HTERT RPE-1 (cell line): Measurements from ENCODE around the gene MAEA.

Experiments
- in situ Hi-C: fragments of 300-500 bp; cut with MboI; formaldehyde crosslinking; loops from 4 replicates; pipeline ENCODE4 v1.14.3; 2020; ENCODE audit warnings: low sequenced_read_pairs

Gene MAEA

GRCh38 chr4:1289207-1290164, at the start of gene MAEA:
Gene MAEA (plus strand): TSS chr4:1289891. CDS start chr4:1289914, 23 bp downstream.
- in situ Hi-C loops: no loop called here

- in situ Hi-C loops: no loop called here
Measured at GRCh38 chr4:1239950-1240307, 49.8 kb upstream of the MAEA start.

DNA sequence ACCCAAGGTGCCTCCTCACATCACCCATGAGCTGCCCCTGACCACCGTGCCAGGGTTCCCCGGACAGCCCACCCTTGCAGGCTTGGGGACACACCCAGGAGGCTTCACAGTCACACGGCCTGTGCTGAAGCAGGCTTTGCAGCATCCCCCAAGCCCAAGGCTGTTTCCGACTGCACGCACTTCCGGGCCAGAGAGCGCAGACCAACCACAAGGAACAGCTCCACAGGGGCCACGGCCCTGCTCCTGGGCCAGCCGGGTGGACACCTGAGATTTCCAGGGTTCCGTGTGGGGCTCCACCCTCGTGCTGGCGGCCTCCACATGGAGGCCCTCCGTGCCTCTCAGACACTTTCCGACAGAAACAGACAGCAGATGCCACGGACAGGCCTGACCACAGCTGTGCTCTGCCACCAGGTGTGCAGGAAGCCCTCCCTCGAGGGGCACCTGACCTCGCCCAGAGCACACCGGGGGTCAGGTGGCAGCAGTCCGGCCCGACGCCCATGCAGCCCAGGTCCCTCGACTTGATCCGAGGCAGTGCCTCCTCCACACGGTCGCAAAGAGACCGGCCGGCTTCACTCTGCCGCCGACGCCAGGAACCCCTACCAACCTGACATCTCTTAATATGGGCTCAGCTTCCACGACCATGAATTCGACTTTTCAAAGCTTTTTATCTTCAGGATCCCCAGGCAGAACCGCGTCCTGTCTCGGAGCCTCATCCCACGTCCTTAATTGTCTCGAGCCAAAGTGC, 48.8 kb upstream of the MAEA start:
- in situ Hi-C loops: no loop called here

- in situ Hi-C loops: no loop called here
Measured at GRCh38 chr4:1241466-1241935, 48.2 kb upstream of the MAEA start.

DNA sequence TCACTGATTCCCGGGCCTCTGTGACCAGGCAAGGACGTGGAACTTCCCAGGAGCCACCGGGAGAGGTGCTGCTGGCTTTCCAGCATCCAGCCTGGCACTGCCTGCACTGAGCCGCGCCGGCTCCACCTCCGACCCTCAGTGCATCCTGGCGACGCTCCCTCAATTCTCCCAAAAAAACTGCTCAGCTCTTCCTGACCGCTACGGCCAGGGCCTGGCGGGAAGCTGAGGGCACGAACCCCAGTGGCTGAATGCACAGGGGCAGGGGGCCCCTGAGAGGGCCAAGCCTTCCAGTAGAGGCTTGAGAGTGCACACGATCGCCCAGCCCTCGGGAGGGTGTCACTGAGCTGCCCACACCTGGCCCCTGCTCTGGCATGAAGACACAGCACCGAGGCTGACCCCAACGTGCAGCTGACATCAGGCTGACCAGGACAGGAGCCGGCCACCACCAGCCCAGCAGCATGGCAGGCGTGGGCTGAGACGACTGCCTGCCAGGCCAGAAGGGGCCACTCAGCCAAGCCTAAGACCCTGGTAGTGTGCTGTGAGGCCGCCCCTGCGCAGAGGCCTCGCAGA, 47.7 kb upstream of the MAEA start:
- in situ Hi-C loops: no loop called here

- in situ Hi-C loops: no loop called here
Measured at GRCh38 chr4:1242506-1243450, 46.9 kb upstream of the MAEA start.

DNA sequence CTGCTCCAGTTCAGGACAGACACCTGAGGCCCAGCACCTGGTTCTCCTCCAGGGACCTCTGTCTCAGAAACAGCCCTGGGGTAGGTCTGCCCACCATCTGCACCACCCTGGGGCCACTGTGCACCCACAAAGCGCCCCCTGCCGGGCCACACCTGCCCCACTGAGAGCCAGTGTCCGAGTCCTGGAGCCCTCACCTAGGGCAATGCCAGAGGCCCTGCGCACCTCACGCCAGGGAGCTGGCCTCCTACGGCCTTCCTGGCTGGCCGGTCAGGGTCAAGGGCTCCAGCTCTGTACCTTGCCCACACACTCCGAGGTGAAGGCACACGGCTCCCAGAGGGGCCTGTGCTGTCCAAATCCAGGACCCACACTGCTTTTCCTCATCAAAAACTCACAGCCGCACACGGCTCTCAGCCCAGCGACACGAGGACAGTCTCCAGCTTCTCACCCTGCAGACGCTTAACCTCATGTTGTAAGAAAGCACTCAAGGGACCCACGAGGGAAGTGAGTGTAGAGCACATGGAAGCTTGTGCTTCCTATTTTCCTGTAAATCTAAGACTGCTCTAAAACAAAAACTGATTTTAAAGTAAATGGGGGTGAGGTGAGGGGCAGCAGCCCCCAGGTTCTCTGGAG, 46.1 kb upstream of the MAEA start:
- in situ Hi-C loops: no loop called here

DNA sequence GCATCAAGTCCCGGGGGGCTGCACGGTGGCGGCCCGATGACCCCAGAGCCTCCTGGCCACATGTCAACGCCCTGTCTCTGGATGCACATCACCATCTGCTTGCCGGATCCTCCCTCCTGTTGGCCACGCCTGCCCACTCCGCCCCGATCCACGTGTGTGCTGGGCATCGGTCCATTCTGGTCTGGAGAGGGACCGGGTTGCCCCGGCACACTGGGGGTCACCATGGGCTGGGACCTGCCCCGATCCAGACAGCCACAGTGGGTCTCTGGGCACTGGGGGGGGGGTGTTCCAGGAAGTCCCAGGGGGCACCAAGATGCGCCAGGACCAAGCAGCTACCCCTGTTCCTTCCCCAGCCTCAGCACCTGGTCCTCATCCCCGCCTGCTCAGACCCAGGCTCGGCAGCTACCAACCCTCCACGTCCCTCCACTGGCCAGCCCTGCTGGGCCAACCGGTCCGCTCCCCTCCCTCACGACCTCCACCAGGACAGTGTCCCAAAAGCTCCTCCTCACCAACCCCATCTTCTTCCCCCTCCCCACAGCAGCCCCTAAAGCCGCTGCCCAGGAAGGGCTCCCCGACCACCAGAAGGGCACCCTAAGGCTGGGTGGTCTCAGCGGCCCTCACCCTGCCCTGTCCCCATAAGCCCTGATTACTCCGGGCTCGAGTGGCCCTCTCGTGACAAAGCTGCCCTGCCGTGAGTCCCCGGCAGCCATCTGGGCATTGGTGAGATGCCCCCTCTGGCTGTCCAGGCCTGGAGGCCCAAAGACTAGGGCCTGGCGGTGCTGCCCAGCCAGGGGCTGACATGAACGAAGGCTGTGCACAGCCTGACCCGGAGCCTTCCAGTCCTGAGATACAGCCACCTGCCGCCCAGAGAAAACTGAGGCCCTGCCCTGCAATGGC, 45.4 kb upstream of the MAEA start:
- in situ Hi-C loops: no loop called here

- in situ Hi-C loops: no loop called here
Measured at GRCh38 chr4:1244978-1245471, 44.7 kb upstream of the MAEA start.

DNA sequence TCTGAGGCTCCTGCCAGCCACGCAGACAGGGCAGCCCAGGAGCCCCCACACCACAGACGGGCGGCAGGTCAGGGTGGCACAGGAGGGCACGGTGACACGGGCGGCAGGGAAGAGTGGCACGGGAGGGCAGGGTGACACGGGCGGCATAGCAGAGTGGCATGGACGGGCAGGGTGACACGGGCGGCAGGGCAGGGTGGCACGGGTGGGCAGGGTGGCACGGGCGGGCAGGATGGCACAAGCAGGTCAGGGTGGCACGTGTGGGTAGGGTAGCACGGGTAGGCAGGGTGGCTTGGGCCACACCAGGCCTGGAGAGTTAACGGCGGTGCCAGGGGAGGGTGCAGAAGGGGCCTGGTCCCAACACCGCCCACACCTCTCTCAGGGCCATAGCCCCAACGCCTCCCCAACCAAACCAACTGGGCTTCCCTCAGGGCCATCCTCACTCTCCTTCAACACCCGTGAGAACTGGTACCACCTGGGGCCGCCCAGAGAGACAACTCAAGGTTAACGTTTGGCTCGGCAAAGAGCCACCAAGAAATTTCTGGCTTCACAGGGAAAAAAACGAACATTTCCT, 44.1 kb upstream of the MAEA start:
- in situ Hi-C loops: no loop called here

- in situ Hi-C loops: no loop called here
Measured at GRCh38 chr4:1246111-1246881, 43.4 kb upstream of the MAEA start.

DNA sequence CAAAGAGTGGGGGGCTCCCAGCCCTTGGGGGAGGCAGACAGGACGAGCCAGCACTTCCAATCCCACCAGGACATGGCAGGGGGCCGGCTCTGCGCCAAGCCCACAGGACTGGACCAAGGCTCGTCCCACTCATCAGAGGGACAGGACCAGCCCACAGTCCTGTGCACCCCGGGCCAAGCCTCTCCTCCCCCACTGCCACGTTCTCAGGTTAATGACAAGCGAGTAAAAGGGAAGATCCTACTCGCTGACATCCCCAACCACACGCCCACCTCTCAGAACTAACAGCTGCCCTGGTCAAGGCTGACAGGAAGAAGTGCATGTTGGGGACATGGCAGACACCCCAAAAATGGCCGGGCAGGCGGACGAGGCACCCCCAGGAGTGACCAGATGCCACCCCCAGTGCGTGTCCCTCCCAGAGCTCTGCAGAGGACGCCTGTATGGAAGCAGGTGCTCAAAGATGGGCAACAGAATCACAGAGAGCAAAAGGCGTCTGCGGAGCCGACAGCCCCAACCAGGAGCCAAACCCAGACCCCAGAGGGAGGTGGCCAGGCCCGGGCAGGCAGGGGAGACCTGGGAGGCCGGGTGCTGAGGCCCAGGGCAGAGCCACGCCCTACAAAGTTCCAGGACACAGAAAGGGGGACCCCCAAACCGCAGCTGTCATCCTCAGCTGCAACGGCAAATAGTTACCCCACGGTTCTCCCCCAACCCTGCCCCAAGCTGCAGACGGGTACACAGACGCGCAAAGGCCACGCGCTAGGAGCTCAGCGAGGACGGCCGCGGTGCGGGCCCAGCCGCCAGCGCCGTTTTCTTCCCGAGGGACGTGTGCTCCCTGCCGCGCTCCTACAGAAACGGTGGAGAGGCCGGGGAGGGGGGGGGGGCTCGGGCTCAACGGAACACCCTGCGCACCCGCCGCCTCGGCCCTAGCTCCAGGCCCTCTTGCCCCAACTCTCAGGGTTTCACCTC, 42.5 kb upstream of the MAEA start:
- in situ Hi-C loops: no loop called here

DNA sequence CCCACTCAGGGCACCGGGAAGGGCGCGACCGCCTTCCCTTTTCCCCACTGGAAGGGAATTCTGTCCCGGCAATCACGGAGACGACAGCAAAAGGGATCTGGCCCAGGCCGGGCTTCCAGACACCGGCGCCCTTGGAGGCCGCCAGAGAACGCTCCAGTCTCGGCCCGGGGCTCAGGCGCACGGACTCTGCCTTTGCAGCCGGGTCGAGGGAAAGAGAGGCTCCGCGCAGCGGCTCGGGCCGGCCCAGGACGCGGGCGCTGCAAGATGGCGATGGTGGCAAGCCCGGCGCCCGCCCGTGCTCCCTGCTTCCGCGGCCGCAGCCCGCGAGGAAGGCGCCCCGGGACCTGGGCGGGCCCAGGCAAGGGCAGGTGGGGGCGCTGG, 41.8 kb upstream of the MAEA start:
- in situ Hi-C loops: no loop called here

GRCh38 chr4:1248245-1249147, 41.2 kb upstream of the MAEA start, which contains the start of gene CTBP1:
Gene CTBP1 (minus strand): TSS chr4:1249130. CDS start chr4:1241331, 7,799 bp downstream.
- in situ Hi-C loops: no loop called here

DNA sequence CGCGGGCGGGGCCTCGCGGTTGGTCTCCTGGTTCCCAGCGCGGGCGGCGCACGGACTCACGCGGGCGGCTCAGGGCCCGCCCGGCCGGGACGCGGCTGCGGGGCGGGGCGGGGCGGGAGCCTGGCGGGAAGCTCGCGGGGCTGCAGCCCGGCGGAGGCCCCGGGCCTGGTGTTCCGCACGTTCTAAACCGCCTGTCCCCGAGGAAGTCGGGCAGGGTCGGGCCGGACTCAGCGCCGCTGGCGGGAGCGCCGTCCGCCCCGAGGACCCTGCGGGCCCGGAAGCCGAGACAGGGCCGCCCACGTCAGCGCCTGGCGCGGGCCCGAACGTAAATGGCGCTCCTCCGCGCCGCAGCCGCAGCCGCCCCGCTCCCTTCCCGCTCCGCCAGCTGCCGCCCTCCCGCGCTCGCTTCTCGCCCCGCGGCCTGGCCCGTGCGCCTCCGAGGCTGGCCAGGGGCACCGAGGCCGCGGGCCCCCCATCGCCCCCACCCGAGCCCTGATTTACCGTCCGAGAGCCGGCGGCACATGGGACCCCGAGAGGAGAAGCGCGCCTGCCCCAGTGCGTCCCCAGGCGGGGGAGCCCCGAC, 40.5 kb upstream of the MAEA start:
- in situ Hi-C loops: no loop called here
